GM12878 (cell line): ENCODE results near the gene MZB1. TPM values are rescaled to one million over a fixed set of nuclear protein-coding genes. Genes with fewer than 3 reads are reported as not detected.

ENCODE experiments used
- ASH2L ChIP-seq: fragments of 300-600, 200-600 bp; sonication (generic); IDR thresholded peaks from 2 replicates; pipeline ENCODE4 v1.6.1; 2017; ENCODE audit warnings: low read depth, mild to moderate bottlenecking, borderline replicate concordance
- ATF7 ChIP-seq: fragments of 450-650 bp; IDR thresholded peaks from 2 replicates; pipeline ENCODE4 v1.6.1; 2016; ENCODE audit warnings: low read depth, mild to moderate bottlenecking
- BRCA1 ChIP-seq: IDR thresholded peaks from 2 replicates; pipeline ENCODE4 v1.6.1; 2011; ENCODE audit warnings: low read depth, low read length, improper control_type of control experiment
- CBFB ChIP-seq: IDR thresholded peaks from 2 replicates; pipeline ENCODE4 v1.6.1; 2016; ENCODE audit warnings: antibody characterized with exemption, low read depth
- CBX5 ChIP-seq: sonication (generic); IDR thresholded peaks from 2 replicates; pipeline ENCODE4 v1.6.1; 2016; ENCODE audit warnings: low read depth, moderate library complexity, mild to moderate bottlenecking, inconsistent platforms
- EGR1 ChIP-seq, 2 experiments: IDR thresholded peaks; 1 replicate in 1 of 2; 2 replicates in 1 of 2; pipeline ENCODE4 v1.6.1; 2011 to 2012; ENCODE audit warnings: low read depth in 2 of 2, low read length in 2 of 2, borderline replicate concordance in 1 of 2, mild to moderate bottlenecking in 1 of 2, moderate library complexity in 1 of 2
- ETV6 ChIP-seq, 2 experiments: fragments of 450-650 bp in 1 of 2; IDR thresholded peaks in 1 of 2; conservative IDR thresholded peaks in 1 of 2; 2 replicates each; pipeline ENCODE4 v1.6.1; 2014; ENCODE audit warnings: antibody characterized with exemption in 1 of 2, borderline replicate concordance in 1 of 2, low read depth in 1 of 2, mild to moderate bottlenecking in 1 of 2, moderate library complexity in 1 of 2
- EZH2 ChIP-seq: IDR thresholded peaks from 2 replicates; pipeline ENCODE4 v1.6.1; 2012; ENCODE audit warnings: low read depth, mild to moderate bottlenecking, control low read depth, inconsistent platforms, low read length, borderline replicate concordance; ENCODE audit not compliant: control insufficient read depth
- HCFC1 ChIP-seq: fragments of 150-350 bp; IDR thresholded peaks from 2 replicates; pipeline ENCODE4 v1.6.1; 2014; ENCODE audit warnings: low read length
- KDM1A ChIP-seq: fragments of 200-600 bp; sonication (generic); IDR thresholded peaks from 2 replicates; pipeline ENCODE4 v1.6.1; 2016; ENCODE audit warnings: borderline replicate concordance
- MEF2B ChIP-seq: fragments of 450-650 bp; IDR thresholded peaks from 2 replicates; pipeline ENCODE4 v1.6.1; 2018; ENCODE audit warnings: mild to moderate bottlenecking, moderate library complexity; ENCODE audit not compliant: partially characterized antibody, poor library complexity, severe bottlenecking
- MTA2 ChIP-seq: fragments of 450-650 bp; IDR thresholded peaks from 2 replicates; pipeline ENCODE4 v1.6.1; 2016; ENCODE audit warnings: low read depth, mild to moderate bottlenecking, moderate library complexity
- MTA3 ChIP-seq: IDR thresholded peaks from 2 replicates; pipeline ENCODE4 v1.6.1; 2012; ENCODE audit warnings: low read length, inconsistent platforms, borderline replicate concordance
- NR2C1 ChIP-seq: fragments of 450-650 bp; IDR thresholded peaks from 2 replicates; pipeline ENCODE4 v1.6.1; 2017; ENCODE audit warnings: antibody characterized with exemption, mild to moderate bottlenecking, moderate library complexity
- NR2C2 ChIP-seq: IDR thresholded peaks from 2 replicates; pipeline ENCODE4 v1.6.1; 2011; ENCODE audit warnings: borderline replicate concordance, low read depth; ENCODE audit not compliant: control insufficient read depth, insufficient read length
- RAD21 ChIP-seq: IDR thresholded peaks from 2 replicates; pipeline ENCODE4 v1.6.1; 2011; ENCODE audit warnings: mild to moderate bottlenecking, low read depth, low read length, moderate library complexity; ENCODE audit not compliant: insufficient read depth
- RB1 ChIP-seq: fragments of 450-650 bp; formaldehyde crosslinking; IDR thresholded peaks from 2 replicates; pipeline ENCODE4 v1.6.1; 2017; ENCODE audit warnings: mild to moderate bottlenecking, borderline replicate concordance
- SIN3A ChIP-seq: IDR thresholded peaks from 2 replicates; pipeline ENCODE4 v1.6.1; 2012; ENCODE audit warnings: low read depth, low read length, improper control_type of control experiment
- SUPT20H ChIP-seq: IDR thresholded peaks from 2 replicates; pipeline ENCODE4 v1.6.1; 2011; ENCODE audit warnings: low read depth, mild to moderate bottlenecking, low read length, moderate library complexity, borderline replicate concordance; ENCODE audit not compliant: control insufficient read depth
- TARDBP ChIP-seq: IDR thresholded peaks from 2 replicates; pipeline ENCODE4 v1.6.1; 2016; ENCODE audit warnings: borderline replicate concordance
- TCF3 ChIP-seq: IDR thresholded peaks from 2 replicates; pipeline ENCODE4 v1.6.1; 2012; ENCODE audit warnings: low read depth, mild to moderate bottlenecking, low read length, borderline replicate concordance; ENCODE audit not compliant: insufficient read depth
- WRNIP1 ChIP-seq: IDR thresholded peaks from 2 replicates; pipeline ENCODE4 v1.6.1; 2011; ENCODE audit warnings: low read depth, low read length, improper control_type of control experiment, borderline replicate concordance
- YY1 ChIP-seq: IDR thresholded peaks from 2 replicates; pipeline ENCODE4 v1.6.1; 2011; ENCODE audit warnings: low read depth, mild to moderate bottlenecking, low read length
- ZNF207 ChIP-seq: fragments of 450-650 bp; IDR thresholded peaks from 2 replicates; pipeline ENCODE4 v1.6.1; 2014; ENCODE audit warnings: antibody characterized with exemption, mild to moderate bottlenecking, borderline replicate concordance
- ZSCAN29 ChIP-seq: fragments of 450-650 bp; IDR thresholded peaks from 2 replicates; pipeline ENCODE4 v1.6.1; 2017; ENCODE audit warnings: mild to moderate bottlenecking, moderate library complexity
- polyA plus RNA-seq, 11 experiments: library from polyadenylated mRNA; depleted of rRNA in 4 of 11; unstranded in 6 of 11; stranded (reverse) in 5 of 11; fragments of >200 nt; fragmentation: Nextera tagmentation in 4 of 11; fragmentation: Illumina TruSeq in 1 of 11; extraction: Ambion mirVana in 4 of 11; extraction: Trizol in 1 of 11; gene quantifications; 1 replicate in 1 of 11; 2 replicates in 10 of 11; pipeline versions ENCODE4 v1.2.1 to v1.2.3, GENCODE V29; 2011 to 2016; ENCODE audit warnings: inconsistent platforms in 2 of 11, missing spikeins in 2 of 11, low read depth in 1 of 11
- total RNA-seq, 4 experiments: library from RNA; depleted of rRNA in 3 of 4; stranded (reverse); fragments of >200 nt in 3 of 4; fragmentation: Illumina TruSeq in 1 of 4; extraction: Trizol in 1 of 4; gene quantifications; 2 replicates each; pipeline versions ENCODE4 v1.2.1 to v1.2.3, GENCODE V29; 2013 to 2021
- TF ChIP-seq, protein P1 (sequence below): fragments of 450-650 bp; formaldehyde crosslinking; IDR thresholded peaks from 2 replicates; pipeline ENCODE4 v1.4.0; 2020; ENCODE audit warnings: mild to moderate bottlenecking, moderate library complexity

MZB1 gene
- total and polyA plus RNA-seq, 10 of the 15 experiments (the other 5 are each of a cell fraction or from before 2014, with no cell fraction given): 19.3 to 406 (median 188) TPM

DNA sequence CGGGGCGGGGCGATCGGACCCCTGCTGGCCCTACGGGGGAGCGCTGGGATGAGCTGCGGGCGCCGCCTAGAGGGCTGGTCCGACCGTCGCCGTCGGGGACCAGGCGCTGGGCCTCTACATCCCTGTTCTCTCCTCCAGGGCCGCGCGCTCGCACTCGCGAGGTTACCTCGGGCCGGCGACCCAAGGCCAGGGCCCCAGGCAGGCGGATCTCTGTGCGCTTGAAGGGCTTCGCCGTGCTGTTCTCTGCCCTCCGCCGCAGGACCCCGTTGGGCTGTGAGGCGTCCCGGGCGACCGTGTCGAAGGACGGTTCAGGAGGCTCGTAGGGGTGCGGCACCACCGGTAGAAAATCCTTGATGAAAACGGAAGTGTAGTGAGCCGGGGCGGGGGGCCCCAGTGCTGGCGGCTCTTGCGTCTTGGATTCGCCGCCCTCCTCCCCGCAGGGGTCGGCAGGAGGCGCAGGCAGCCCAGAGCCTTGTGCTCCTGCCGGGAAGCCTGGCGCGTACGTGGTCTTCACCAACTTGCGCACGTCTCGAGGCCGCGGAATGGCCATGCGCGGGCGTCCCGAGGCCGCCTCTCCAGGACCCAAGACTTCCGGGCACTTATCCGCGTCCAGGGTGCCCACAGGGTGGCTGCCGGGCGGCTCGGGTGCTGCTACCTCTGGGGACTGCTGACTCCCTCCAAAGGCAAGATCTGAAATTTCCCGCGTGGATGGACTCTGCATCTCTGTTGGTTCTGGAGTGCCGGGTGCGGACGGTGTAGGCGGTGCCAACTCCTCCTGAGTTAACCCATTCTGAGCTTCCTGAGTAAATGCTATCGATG, 3.2 kb upstream of the MZB1 start (continued):
- TF ChIP-seq YY1 (peak; percentile 77), EGR1 (IDR thresholded peaks at IDR 0.05; ENCODE audit: borderline replicate concordance in 1 of 2, low read depth in 2 of 2, low read length in 2 of 2) (peak in 1 of 2 experiments; percentile 8; a peak in 1 of 3 replicates), ZNF207 (peak; percentile 13; the same call in 1 of the 2 replicates), TCF3 (peak; percentile 27; the same call in 1 of the 2 replicates), SIN3A (peak; percentile 94), HCFC1 (peak; percentile 47; the same call in 1 of the 2 replicates), ZSCAN29 (no peak), SUPT20H (no peak), KDM1A (no peak), RAD21 (peak; percentile 76), ASH2L (no peak), NR2C1 (0 out of 2 replicates have a peak, but pooled peaks have one; percentile 3), NR2C2 (no peak), CBFB (no peak), MEF2B (no peak), BRCA1 (no peak), ATF7 (no peak), TARDBP (no peak), ETV6 (conservative IDR thresholded peaks at IDR 0.05 in 1 of 2, IDR thresholded peaks at IDR 0.05 in 1 of 2; ENCODE audit: borderline replicate concordance in 1 of 2, low read depth in 1 of 2) (peak in 1 of 2 experiments; percentile 42; a peak in 1 of 4 replicates), RB1 (no peak; the same call in 1 of the 2 replicates), MTA2 (no peak; the same call in 1 of the 2 replicates), EZH2 (no peak), CBX5 (no peak), WRNIP1 (no peak), MTA3 (no peak)
- TF ChIP-seq, protein P1, sequence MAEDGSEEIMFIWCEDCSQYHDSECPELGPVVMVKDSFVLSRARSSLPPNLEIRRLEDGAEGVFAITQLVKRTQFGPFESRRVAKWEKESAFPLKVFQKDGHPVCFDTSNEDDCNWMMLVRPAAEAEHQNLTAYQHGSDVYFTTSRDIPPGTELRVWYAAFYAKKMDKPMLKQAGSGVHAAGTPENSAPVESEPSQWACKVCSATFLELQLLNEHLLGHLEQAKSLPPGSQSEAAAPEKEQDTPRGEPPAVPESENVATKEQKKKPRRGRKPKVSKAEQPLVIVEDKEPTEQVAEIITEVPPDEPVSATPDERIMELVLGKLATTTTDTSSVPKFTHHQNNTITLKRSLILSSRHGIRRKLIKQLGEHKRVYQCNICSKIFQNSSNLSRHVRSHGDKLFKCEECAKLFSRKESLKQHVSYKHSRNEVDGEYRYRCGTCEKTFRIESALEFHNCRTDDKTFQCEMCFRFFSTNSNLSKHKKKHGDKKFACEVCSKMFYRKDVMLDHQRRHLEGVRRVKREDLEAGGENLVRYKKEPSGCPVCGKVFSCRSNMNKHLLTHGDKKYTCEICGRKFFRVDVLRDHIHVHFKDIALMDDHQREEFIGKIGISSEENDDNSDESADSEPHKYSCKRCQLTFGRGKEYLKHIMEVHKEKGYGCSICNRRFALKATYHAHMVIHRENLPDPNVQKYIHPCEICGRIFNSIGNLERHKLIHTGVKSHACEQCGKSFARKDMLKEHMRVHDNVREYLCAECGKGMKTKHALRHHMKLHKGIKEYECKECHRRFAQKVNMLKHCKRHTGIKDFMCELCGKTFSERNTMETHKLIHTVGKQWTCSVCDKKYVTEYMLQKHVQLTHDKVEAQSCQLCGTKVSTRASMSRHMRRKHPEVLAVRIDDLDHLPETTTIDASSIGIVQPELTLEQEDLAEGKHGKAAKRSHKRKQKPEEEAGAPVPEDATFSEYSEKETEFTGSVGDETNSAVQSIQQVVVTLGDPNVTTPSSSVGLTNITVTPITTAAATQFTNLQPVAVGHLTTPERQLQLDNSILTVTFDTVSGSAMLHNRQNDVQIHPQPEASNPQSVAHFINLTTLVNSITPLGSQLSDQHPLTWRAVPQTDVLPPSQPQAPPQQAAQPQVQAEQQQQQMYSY (CRISPR knock-in tag): no peak
